K562 (cell line): ENCODE data around the gene NACC1. TPM values are rescaled to one million over a fixed set of nuclear protein-coding genes. Genes with fewer than 3 reads are reported as not detected.

Experiments used
- AFF4 ChIP-seq: sonication (generic); formaldehyde crosslinking; IDR thresholded peaks from 2 replicates; pipeline ENCODE4 v1.8.0; 2023; ENCODE audit warnings: mild to moderate bottlenecking, missing genetic modification reagents
- EHMT2 ChIP-seq: fragments of 450-650 bp; IDR thresholded peaks from 2 replicates; pipeline ENCODE4 v1.6.1; 2018; ENCODE audit warnings: antibody characterized with exemption
- ETS2 ChIP-seq: IDR thresholded peaks from 2 replicates; pipeline ENCODE4 v1.6.1; 2016; ENCODE audit warnings: borderline replicate concordance, missing genetic modification characterization, mild to moderate bottlenecking, moderate library complexity, missing compliant biosample characterization; ENCODE audit not compliant: poor library complexity, severe bottlenecking
- FOS ChIP-seq: IDR thresholded peaks from 3 replicates; pipeline ENCODE4 v1.6.1; 2011; ENCODE audit not compliant: insufficient read length; ENCODE audit errors: extremely low read depth
- FOXA1 ChIP-seq: fragments of 450-650 bp; IDR thresholded peaks from 2 replicates; pipeline ENCODE4 v1.6.1; 2016; ENCODE audit warnings: mild to moderate bottlenecking, borderline replicate concordance
- HNRNPLL ChIP-seq: fragments of 200-400 bp; formaldehyde crosslinking; IDR thresholded peaks from 2 replicates; pipeline ENCODE4 v1.6.1; 2017; ENCODE audit warnings: low read length, low read depth, mild to moderate bottlenecking; ENCODE audit not compliant: poor library complexity, severe bottlenecking
- JUND ChIP-seq, 2 experiments: IDR thresholded peaks; 2 replicates in 1 of 2; 3 replicates in 1 of 2; pipeline ENCODE4 v1.6.1; 2011; ENCODE audit warnings: borderline replicate concordance in 2 of 2, low read depth in 2 of 2, low read length in 2 of 2, improper control_type of control experiment in 1 of 2, missing biosample characterization in 1 of 2, missing genetic modification characterization in 1 of 2, missing genetic modification reagents in 1 of 2
- SMARCB1 ChIP-seq: IDR thresholded peaks from 2 replicates; pipeline ENCODE4 v1.6.1; 2011; ENCODE audit warnings: improper control_type of control experiment, low read depth; ENCODE audit not compliant: insufficient read length
- ZFX ChIP-seq: sonication (generic); formaldehyde crosslinking; IDR thresholded peaks from 2 replicates; pipeline ENCODE4 v1.8.0; 2022; ENCODE audit warnings: mild to moderate bottlenecking, missing genetic modification reagents, moderate library complexity
- polyA plus RNA-seq, 8 experiments: library from polyadenylated mRNA; depleted of rRNA in 4 of 8; stranded (reverse) in 5 of 8; unstranded in 3 of 8; fragments of >200 nt; fragmentation: Nextera tagmentation in 2 of 8; fragmentation: Illumina TruSeq in 1 of 8; extraction: Ambion mirVana in 2 of 8; extraction: Trizol in 1 of 8; gene quantifications; 2 replicates each; pipeline versions ENCODE4 v1.2.1 to v1.2.3, GENCODE V29; 2011 to 2014; ENCODE audit warnings: inconsistent platforms in 1 of 8, missing spikeins in 1 of 8
- total RNA-seq, 7 experiments: library from RNA; depleted of rRNA in 6 of 7; stranded (reverse); fragments of >200 nt in 6 of 7; fragmentation: Illumina TruSeq in 2 of 7; extraction: Trizol in 2 of 7; gene quantifications; 2 replicates each; pipeline versions ENCODE4 v1.2.1 to v1.2.3, GENCODE V29; 2011 to 2021; ENCODE audit warnings: low replicate concordance in 1 of 7
- TF ChIP-seq, protein P1 (sequence below): fragments of 450-650 bp; IDR thresholded peaks from 2 replicates; pipeline ENCODE4 v1.6.1; 2016
- TF ChIP-seq, protein P2 (sequence below): fragments of 200-800 bp; sonication (Bioruptor generic); IDR thresholded peaks from 2 replicates; pipeline ENCODE4 v1.6.1; 2017; ENCODE audit warnings: missing genetic modification characterization, missing compliant biosample characterization
- TF ChIP-seq, protein P3 (sequence below): fragments of 450-650 bp; IDR thresholded peaks from 2 replicates; pipeline ENCODE4 v1.6.1; 2018; ENCODE audit not compliant: partially characterized antibody
- TF ChIP-seq, protein P4 (sequence below): fragments of 450-650 bp; formaldehyde crosslinking; IDR thresholded peaks from 2 replicates; pipeline ENCODE4 v1.4.0; 2020; ENCODE audit warnings: mild to moderate bottlenecking, moderate library complexity

The NACC1 gene
- total and polyA plus RNA-seq, 9 of the 15 experiments (the other 6 are each of a cell fraction or from before 2014, with no cell fraction given), result 0.04 to 96.6 (median 25.8) TPM

- TF ChIP-seq, protein P1, sequence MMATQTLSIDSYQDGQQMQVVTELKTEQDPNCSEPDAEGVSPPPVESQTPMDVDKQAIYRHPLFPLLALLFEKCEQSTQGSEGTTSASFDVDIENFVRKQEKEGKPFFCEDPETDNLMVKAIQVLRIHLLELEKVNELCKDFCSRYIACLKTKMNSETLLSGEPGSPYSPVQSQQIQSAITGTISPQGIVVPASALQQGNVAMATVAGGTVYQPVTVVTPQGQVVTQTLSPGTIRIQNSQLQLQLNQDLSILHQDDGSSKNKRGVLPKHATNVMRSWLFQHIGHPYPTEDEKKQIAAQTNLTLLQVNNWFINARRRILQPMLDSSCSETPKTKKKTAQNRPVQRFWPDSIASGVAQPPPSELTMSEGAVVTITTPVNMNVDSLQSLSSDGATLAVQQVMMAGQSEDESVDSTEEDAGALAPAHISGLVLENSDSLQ, result peak; percentile 31; the same call in 1 of the 2 replicates
- TF ChIP-seq SMARCB1, result no peak
- TF ChIP-seq FOXA1, result no peak
- TF ChIP-seq, protein P2, sequence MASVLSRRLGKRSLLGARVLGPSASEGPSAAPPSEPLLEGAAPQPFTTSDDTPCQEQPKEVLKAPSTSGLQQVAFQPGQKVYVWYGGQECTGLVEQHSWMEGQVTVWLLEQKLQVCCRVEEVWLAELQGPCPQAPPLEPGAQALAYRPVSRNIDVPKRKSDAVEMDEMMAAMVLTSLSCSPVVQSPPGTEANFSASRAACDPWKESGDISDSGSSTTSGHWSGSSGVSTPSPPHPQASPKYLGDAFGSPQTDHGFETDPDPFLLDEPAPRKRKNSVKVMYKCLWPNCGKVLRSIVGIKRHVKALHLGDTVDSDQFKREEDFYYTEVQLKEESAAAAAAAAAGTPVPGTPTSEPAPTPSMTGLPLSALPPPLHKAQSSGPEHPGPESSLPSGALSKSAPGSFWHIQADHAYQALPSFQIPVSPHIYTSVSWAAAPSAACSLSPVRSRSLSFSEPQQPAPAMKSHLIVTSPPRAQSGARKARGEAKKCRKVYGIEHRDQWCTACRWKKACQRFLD, result no peak
- TF ChIP-seq FOS, result no peak
- TF ChIP-seq JUND (IDR thresholded peaks at IDR 0.05; ENCODE audit: borderline replicate concordance, low read depth, low read length), result no peak
- no peak for TF ChIP-seq JUND (tag; IDR thresholded peaks at IDR 0.05; ENCODE audit: borderline replicate concordance, low read depth, low read length)
- TF ChIP-seq ZFX (CRISPR knock-in tag), result peak; percentile 5; the same call in 1 of the 2 replicates
- TF ChIP-seq AFF4 (CRISPR knock-in tag), result no peak
- TF ChIP-seq, protein P3, sequence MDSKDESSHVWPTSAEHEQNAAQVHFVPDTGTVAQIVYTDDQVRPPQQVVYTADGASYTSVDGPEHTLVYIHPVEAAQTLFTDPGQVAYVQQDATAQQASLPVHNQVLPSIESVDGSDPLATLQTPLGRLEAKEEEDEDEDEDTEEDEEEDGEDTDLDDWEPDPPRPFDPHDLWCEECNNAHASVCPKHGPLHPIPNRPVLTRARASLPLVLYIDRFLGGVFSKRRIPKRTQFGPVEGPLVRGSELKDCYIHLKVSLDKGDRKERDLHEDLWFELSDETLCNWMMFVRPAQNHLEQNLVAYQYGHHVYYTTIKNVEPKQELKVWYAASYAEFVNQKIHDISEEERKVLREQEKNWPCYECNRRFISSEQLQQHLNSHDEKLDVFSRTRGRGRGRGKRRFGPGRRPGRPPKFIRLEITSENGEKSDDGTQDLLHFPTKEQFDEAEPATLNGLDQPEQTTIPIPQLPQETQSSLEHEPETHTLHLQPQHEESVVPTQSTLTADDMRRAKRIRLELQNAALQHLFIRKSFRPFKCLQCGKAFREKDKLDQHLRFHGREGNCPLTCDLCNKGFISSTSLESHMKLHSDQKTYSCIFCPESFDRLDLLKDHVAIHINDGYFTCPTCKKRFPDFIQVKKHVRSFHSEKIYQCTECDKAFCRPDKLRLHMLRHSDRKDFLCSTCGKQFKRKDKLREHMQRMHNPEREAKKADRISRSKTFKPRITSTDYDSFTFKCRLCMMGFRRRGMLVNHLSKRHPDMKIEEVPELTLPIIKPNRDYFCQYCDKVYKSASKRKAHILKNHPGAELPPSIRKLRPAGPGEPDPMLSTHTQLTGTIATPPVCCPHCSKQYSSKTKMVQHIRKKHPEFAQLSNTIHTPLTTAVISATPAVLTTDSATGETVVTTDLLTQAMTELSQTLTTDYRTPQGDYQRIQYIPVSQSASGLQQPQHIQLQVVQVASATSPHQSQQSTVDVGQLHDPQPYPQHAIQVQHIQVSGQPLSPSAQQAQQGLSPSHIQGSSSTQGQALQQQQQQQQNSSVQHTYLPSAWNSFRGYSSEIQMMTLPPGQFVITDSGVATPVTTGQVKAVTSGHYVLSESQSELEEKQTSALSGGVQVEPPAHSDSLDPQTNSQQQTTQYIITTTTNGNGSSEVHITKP, result no peak
- TF ChIP-seq EHMT2, result no peak
- TF ChIP-seq, protein P4, sequence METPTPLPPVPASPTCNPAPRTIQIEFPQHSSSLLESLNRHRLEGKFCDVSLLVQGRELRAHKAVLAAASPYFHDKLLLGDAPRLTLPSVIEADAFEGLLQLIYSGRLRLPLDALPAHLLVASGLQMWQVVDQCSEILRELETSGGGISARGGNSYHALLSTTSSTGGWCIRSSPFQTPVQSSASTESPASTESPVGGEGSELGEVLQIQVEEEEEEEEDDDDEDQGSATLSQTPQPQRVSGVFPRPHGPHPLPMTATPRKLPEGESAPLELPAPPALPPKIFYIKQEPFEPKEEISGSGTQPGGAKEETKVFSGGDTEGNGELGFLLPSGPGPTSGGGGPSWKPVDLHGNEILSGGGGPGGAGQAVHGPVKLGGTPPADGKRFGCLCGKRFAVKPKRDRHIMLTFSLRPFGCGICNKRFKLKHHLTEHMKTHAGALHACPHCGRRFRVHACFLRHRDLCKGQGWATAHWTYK (CRISPR knock-in tag), result 0 out of 2 replicates have a peak, but pooled peaks have one; percentile 14
- no peak for TF ChIP-seq ETS2 (tag)
- peak; percentile 86 for TF ChIP-seq HNRNPLL
These were observed 19.6 kb upstream of the NACC1 start (continued) for GRCh38 chr19:13098277-13099072.
